D721Med (cell line): ENCODE measurements around the gene NPAS3.

Source experiments
- DNase-seq: peaks from one replicate; pipeline ENCODE4 v3.0.0; 2011; ENCODE audit warnings: low spot score; ENCODE audit not compliant: insufficient read length
- FAIRE-seq: peaks from 2 replicates; lab custom pipeline; 2011; peaks lifted over from hg19 to GRCh38; lab: Jason Lieb, UNC
- CTCF ChIP-seq: IDR thresholded peaks from 2 replicates; pipeline ENCODE4 v1.5.1; 2012; ENCODE audit warnings: mild to moderate bottlenecking, control low read depth; ENCODE audit not compliant: insufficient read depth; ENCODE audit errors: missing control alignments

NPAS3 gene

GRCh38 chr14:33455654-33456345 lies 517.1 kb downstream of the NPAS3 start:
- TF ChIP-seq CTCF, result no peak
- no peak for FAIRE-seq
- no peak for DNase-seq

- no peak for DNase-seq
- FAIRE-seq, result no peak
- TF ChIP-seq CTCF, result no peak
These were observed 518.3 kb downstream of the NPAS3 start for GRCh38 chr14:33457021-33457420.

- DNase-seq, result no peak
- no peak for TF ChIP-seq CTCF
- no peak for FAIRE-seq
These were observed 518.9 kb downstream of the NPAS3 start for GRCh38 chr14:33457617-33458016.

GRCh38 chr14:33460164-33460563 lies 521.5 kb downstream of the NPAS3 start:
- no peak for TF ChIP-seq CTCF
- FAIRE-seq (no peak), DNase-seq (no peak)

- no peak for DNase-seq
- FAIRE-seq, result no peak
- TF ChIP-seq CTCF, result no peak
These were observed 522.4 kb downstream of the NPAS3 start for GRCh38 chr14:33461036-33461435.

GRCh38 chr14:33463731-33464130 lies 525.1 kb downstream of the NPAS3 start:
- no peak for TF ChIP-seq CTCF
- FAIRE-seq, result no peak
- no peak for DNase-seq

- DNase-seq (no peak), FAIRE-seq (no peak)
- TF ChIP-seq CTCF, result no peak
These were observed 525.7 kb downstream of the NPAS3 start for GRCh38 chr14:33464254-33464962.
